Esophagus (tissue), 2 donors: ENCODE results near the gene C17orf114.
"Not testable (repeated sequence)": the region's sequence is repeated elsewhere in the genome, so short reads cannot be mapped to it uniquely, and the experiment has no call there.

Experiments
- H3K27ac ChIP-seq, 2 donors: one replicate each; pipeline ENCODE4 v1.5.1; 2013; ENCODE audit warnings: low read depth in 2 of 2, mild to moderate bottlenecking in 2 of 2, inconsistent platforms in 1 of 2, low read length in 1 of 2, moderate library complexity in 1 of 2
- H3K27me3 ChIP-seq, 2 donors: one replicate each; pipeline ENCODE4 v1.6.1; 2013; ENCODE audit warnings: low read length in 2 of 2, control low read depth in 1 of 2, mild to moderate bottlenecking in 1 of 2; ENCODE audit not compliant: insufficient read depth in 2 of 2, control insufficient read depth in 1 of 2
- H3K36me3 ChIP-seq, 2 donors: one replicate each; pipeline ENCODE4 v1.6.1; 2013; ENCODE audit warnings: low read length in 1 of 2; ENCODE audit not compliant: control insufficient read depth in 2 of 2, insufficient read depth in 2 of 2
- H3K4me1 ChIP-seq, 2 donors: one replicate each; pipeline ENCODE4 v1.6.1; 2013; ENCODE audit warnings: low read length in 1 of 2; ENCODE audit not compliant: control insufficient read depth in 2 of 2, insufficient read depth in 2 of 2
- H3K4me3 ChIP-seq, 2 donors: one replicate each; pipeline ENCODE4 v1.5.1; 2013; ENCODE audit warnings: low read length in 2 of 2, mild to moderate bottlenecking in 2 of 2, low read depth in 1 of 2, moderate library complexity in 1 of 2
- H3K9me3 ChIP-seq, 2 donors: one replicate each; pipeline ENCODE4 v1.6.1; 2013; ENCODE audit warnings: mild to moderate bottlenecking in 2 of 2, low read depth in 1 of 2, low read length in 1 of 2, moderate library complexity in 1 of 2; ENCODE audit not compliant: control insufficient read depth in 2 of 2, insufficient read depth in 1 of 2
- WGBS, 2 donors: extraction: QIAGEN DNeasy Blood & Tissue Kit; methylation state at CpG; one replicate each; pipeline ENCODE4 v1.1.7; 2013; 5-methylcytosine and 5-hydroxymethylcytosine counted together
- donor health status: healthy with polysubstance abuse.
- donor health status: Bipolar disorder and iron deficiency.

C17orf114 gene

DNA sequence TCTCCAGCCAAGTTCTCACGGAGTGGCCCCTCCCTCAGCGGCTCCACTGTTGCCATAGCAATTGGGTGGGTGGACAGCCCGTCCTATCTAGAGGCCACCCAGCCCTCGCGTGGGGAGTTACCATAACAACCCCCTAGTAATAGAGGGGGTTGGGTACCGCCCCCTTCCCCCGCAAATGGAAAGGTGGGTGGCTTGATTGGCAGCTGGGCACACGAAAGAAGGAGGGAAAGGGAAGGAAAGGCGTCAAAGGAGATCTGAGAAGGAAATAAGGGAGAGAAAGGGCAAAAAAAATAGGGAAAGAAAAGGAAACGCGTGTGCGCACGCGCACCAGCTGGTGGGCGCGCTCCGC is 30.7 kb upstream of the C17orf114 start:
- H3K27ac ChIP-seq, result peak overlapping the region; percentile 87 to 93
- peak overlapping the region; percentile 86 to 93 for H3K4me3 ChIP-seq
- H3K36me3 ChIP-seq, H3K27me3 ChIP-seq, H3K4me1 ChIP-seq, H3K9me3 ChIP-seq: not testable (repeated sequence)
- 0% methylated on average over 9 to 10 of the region's 17 CpGs for WGBS, 2 donors

DNA sequence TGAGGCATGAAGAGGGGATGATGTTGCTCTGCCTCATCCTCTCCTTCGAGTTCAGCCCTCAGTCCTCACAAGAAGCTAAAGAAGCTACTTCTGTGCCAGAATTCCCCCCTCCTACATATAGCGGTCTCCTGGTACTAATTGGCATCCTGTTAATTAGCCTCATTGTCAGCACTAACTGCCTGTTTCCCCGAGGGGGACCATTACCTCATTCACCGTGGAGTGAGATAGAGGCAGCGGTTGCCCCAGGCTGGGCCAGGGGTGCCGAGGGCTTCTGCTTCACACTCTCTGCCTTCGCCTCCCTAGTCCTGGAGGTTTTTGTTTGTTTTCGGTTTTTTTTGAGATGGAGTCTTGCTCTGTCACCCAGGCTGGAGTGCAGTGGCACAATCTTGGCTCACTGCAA is 25.3 kb upstream of the C17orf114 start:
- Histone ChIP-seq H3K4me3 (no peak overlapping the region), H3K27me3 (no peaks in the 10 kb centered on the region), H3K27ac (no peak overlapping the region), H3K4me1 (no peaks in the 10 kb centered on the region), H3K36me3 (peaks cover 9 to 12% of the 10 kb centered on the region in 2 donors), H3K9me3 (no peaks in the 10 kb centered on the region)
- 68 to 71% methylated on average over 8 of the region's 8 CpGs for WGBS, 2 donors

DNA sequence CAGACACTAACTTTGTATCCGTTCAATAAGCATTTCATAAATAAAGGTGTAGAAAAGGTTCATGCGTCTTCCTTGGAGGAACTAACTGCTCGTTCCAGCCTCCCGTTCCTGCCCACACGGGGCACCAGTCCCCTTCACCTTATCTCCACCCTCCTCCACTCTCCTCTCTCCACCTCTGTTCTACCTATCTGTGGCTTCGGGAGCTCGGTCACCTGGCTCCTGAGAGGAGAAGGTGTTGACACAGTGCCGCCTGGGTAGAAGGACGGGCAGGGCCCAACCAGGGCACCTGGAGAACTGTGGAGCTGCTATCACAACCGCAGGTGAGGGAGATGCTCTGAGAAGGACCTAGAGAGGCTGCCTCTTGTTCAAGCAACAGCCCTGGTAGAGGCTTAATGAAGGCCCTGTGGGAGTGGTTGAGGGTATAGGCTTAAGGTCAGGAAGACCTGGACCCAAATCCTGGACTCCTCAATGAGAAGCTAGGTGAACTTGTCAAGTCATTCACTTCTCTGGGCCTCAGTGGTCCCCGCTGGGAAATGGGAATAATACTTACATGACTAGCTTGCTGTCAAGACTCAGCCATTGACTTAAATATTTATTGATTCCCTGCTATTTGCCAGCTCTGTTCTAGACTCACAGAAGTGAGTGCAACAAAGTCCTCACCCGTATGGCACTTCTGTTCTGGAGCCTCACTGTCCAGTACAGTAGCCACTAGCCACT is 21.4 kb upstream of the C17orf114 start:
- H3K9me3 ChIP-seq, result no peaks in the 10 kb centered on the region
- H3K27me3 ChIP-seq, result no peaks in the 10 kb centered on the region
- no peak overlapping the region for H3K27ac ChIP-seq
- peaks cover 9 to 24% of the 10 kb centered on the region in 2 donors for H3K36me3 ChIP-seq
- no peak overlapping the region for H3K4me3 ChIP-seq
- WGBS, 2 donors, result 64 to 72% methylated on average over 12 of the region's 12 CpGs
- no peaks in the 10 kb centered on the region for H3K4me1 ChIP-seq

DNA sequence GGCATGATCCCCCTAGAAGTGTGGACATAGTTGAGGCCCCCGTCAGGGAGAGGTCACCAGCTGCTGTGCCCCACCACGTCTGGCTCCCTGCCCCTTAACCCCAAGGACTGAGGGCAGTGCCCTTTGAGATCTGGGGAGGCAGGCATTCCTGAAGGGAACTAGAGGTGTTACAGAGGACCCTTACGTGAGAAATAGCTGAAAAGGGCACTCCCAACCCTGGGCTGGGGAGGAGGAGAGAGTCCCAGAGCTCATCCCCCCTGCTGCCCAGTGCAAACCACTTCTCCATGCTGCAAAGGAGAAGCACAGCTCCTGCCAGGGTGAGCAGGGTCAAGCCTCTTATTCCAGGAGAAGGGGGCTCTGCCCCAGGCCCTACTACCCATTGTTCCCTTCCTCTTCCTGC is 20.7 kb upstream of the C17orf114 start:
- Histone ChIP-seq H3K27me3 (no peaks in the 10 kb centered on the region), H3K36me3 (peaks cover 9 to 31% of the 10 kb centered on the region in 2 donors), H3K27ac (no peak overlapping the region), H3K9me3 (no peaks in the 10 kb centered on the region), H3K4me3 (no peak overlapping the region), H3K4me1 (no peaks in the 10 kb centered on the region)
- WGBS, 2 donors, result 79 to 81% methylated on average over 3 of the region's 3 CpGs

DNA sequence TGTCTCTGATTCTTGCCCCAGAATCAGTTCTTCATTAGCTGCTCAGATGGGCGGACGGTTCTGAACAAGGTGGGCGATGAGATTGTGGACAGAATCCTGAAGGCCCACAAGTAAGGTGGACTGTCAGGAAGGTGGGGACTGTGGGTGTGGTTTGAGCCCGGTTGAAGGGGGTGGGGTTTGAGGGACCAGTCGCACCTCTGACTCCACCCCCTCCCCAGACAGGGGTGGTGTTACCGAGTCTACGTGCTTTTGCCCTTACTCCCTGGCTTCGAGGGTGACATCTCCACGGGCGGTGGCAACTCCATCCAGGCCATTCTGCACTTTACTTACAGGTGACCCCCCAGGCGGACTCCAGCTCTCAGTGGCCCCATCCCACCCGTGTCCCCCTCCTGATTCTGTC is 16.1 kb upstream of the C17orf114 start:
- Histone ChIP-seq H3K27me3 (no peaks in the 10 kb centered on the region), H3K4me1 (no peaks in the 10 kb centered on the region), H3K9me3 (no peaks in the 10 kb centered on the region), H3K36me3 (peaks cover 12 to 52% of the 10 kb centered on the region in 2 donors), H3K27ac (no peak overlapping the region), H3K4me3 (no peak overlapping the region)
- 78 to 82% methylated on average over 12 of the region's 12 CpGs for WGBS, 2 donors

DNA sequence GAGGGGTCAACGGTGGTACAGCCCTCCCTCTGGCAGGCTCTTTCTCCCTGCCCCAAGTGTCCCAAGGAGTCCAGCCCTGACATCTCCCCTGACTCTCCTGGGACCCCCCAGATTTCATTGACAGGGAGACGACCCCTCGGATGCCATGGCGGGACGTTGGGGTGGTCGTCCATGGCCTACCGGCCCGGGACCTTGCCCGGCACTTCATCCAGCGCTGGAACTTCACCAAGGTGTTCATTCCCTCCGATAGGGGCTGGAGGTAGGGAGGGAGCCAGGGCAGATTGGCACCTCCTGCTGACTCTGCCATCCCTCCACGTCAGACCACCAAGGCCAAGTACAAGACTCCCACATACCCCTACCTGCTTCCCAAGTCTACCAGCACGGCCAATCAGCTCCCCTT is 14.7 kb upstream of the C17orf114 start:
- no peaks in the 10 kb centered on the region for H3K9me3 ChIP-seq
- peaks cover 6 to 42% of the 10 kb centered on the region in 2 donors for H3K36me3 ChIP-seq
- H3K27me3 ChIP-seq, result no peaks in the 10 kb centered on the region
- H3K4me1 ChIP-seq, result no peaks in the 10 kb centered on the region
- H3K4me3 ChIP-seq, result no peak overlapping the region
- H3K27ac ChIP-seq, result no peak overlapping the region
- 93 to 96% methylated on average over 12 to 13 of the region's 13 CpGs for WGBS, 2 donors

DNA sequence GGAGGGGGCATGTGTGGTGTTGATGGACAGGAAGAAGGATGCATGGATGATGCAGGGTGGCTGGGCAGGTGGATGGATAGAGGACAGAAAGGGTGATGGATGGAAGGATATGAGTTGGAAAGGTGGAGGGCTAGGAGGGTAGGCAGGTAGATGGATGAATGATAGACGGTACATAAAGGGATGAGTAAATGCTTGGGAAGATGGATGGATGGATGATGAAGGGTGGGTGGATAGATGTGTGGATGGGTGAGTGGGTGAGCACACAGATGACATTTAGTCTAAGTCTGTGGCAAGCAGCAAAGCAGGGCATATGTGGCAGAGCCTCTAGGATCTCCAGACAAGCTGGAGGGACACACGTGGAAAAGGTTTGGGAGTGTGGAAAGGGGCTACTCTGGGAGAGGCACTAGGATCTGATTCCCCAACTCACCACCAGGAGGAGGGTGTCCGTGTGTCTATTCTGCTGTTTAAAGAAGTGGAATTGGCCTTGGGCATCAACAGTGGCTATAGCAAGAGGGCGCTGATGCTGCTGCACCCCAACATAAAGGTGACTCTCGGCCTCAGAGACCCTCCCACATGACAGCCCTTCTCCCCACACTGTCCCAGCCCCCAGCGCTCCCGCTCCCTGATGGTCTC is 13.0 kb upstream of the C17orf114 start:
- Histone ChIP-seq H3K27me3 (no peaks in the 10 kb centered on the region), H3K36me3 (peaks cover 6 to 45% of the 10 kb centered on the region in 2 donors), H3K27ac (no peak overlapping the region), H3K4me3 (no peak overlapping the region), H3K9me3 (peaks cover 0 to 2% of the 10 kb centered on the region in 2 donors), H3K4me1 (peaks cover 0 to 4% of the 10 kb centered on the region in 2 donors)
- WGBS, 2 donors, result 84% methylated on average over 7 of the region's 7 CpGs

DNA sequence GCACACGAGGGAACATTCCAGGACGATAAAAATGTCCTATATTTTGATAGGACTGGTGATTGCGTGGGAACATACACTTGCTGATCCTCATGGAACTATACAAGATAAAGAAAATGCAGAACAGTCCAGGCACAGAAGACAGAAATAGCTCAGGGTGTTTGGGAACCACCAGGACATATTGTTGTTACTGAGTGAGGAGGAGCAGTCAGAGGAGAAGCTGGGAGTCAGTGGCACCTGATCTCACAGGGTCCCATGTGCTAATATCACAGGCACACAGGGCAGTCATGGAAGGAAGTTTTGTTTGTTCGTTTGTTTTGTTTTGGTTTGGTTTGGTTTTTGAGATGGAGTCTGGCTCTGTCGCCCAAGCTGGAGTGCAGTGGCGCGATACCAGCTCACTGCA is 10.6 kb upstream of the C17orf114 start:
- Histone ChIP-seq H3K4me1 (peaks cover 0 to 15% of the 10 kb centered on the region in 2 donors), H3K9me3 (peaks cover 0 to 2% of the 10 kb centered on the region in 2 donors), H3K4me3 (no peak overlapping the region), H3K27me3 (no peaks in the 10 kb centered on the region), H3K36me3 (peaks cover 10 to 38% of the 10 kb centered on the region in 2 donors), H3K27ac (no peak overlapping the region)
- 90 to 91% methylated on average over 7 of the region's 7 CpGs for WGBS, 2 donors

DNA sequence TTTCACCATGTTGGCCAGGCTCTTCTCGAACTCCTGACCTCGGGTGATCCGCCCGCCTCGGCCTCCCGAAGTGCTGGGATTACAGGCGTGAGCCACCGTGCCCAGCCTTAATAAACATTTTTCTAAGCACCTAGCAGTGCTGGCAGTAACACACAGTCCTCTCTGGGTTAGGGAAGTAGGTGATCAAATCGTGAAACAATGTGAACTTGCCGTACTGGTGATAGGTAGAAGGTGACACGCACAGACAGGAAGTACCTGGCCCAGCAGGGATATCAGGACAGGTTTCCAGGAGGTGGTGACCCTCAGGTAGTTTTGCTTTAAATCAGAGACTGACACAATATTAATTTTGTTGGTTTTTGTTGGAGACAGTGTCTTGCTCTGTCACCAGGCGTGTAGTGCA is 9.3 kb upstream of the C17orf114 start:
- Histone ChIP-seq H3K36me3 (peaks cover 10 to 31% of the 10 kb centered on the region in 2 donors), H3K27me3 (no peaks in the 10 kb centered on the region), H3K9me3 (peaks cover 0 to 2% of the 10 kb centered on the region in 2 donors), H3K27ac (peak overlapping the region in 1 of 2 donors; percentile 74), H3K4me3 (no peak overlapping the region), H3K4me1 (peaks cover 0 to 16% of the 10 kb centered on the region in 2 donors)
- WGBS, 2 donors, result 77 to 84% methylated on average over 12 of the region's 12 CpGs
